ENCODE measurements around the gene EPM2A.

EPM2A gene

GRCh38 chr6:145609521-145609920 lies 125.8 kb downstream of the EPM2A start:
- Histone ChIP-seq H3F3A (ENCODE audit: low read depth) (no peaks in the 10 kb centered on the region), H2AFZ (ENCODE audit: low read length) (no peak overlapping the region), H3K4me3 (ENCODE audit: low read length, poor library complexity, severe bottlenecking) (no peak overlapping the region), H3K79me2 (ENCODE audit: insufficient read depth, low read length) (no peaks in the 10 kb centered on the region), H3K27me3 (ENCODE audit: insufficient read depth, low read length, poor library complexity, severe bottlenecking) (no peaks in the 10 kb centered on the region), H3K4me2 (ENCODE audit: low read depth, low read length, poor library complexity, severe bottlenecking) (no peak overlapping the region), H3K36me3 (ENCODE audit: insufficient read depth, low read length) (no peaks in the 10 kb centered on the region), H3K9me2 (replicated peaks; ENCODE audit: low read depth, low read length) (no peaks in the 10 kb centered on the region), H3K9ac (ENCODE audit: low read depth, low read length, poor library complexity, severe bottlenecking) (no peak overlapping the region), H4K20me1 (ENCODE audit: insufficient read depth, low read length, poor library complexity, severe bottlenecking) (no peaks in the 10 kb centered on the region), H3K9me3 (ENCODE audit: insufficient read depth, low read depth, low read length) (no peaks in the 10 kb centered on the region), H3K4me1 (ENCODE audit: insufficient read depth, low read length, poor library complexity, severe bottlenecking) (no peaks in the 10 kb centered on the region)
- TF ChIP-seq CTCF (conservative IDR thresholded peaks at IDR 0.05; ENCODE audit: low read length) = no peak
- TF ChIP-seq EZH2phosphoT487 (IDR thresholded peaks at IDR 0.05; ENCODE audit: borderline replicate concordance) = no peak

DNA sequence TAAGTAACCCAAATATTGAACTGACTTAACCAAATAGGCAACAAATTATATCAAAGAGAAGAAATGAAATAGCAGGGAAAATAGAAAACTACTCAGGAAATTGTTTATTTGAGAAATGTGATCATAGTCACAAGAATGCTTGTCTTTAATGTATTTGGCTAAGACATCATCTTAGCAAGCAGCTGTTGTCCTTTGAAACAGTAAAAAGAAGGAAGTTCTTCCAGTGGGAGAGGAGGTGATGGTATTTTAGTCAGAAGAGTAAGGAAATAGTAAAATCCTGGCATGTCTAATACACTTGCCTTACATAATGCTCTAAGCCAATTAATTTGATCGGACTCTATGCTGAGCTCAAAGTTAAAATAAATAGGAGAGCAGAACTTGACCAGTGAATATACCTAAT lies 126.5 kb downstream of the EPM2A start:
- Histone ChIP-seq H3K4me3 (ENCODE audit: low read length, poor library complexity, severe bottlenecking) (no peak overlapping the region), H3F3A (ENCODE audit: low read depth) (no peaks in the 10 kb centered on the region), H3K4me1 (ENCODE audit: insufficient read depth, low read length, poor library complexity, severe bottlenecking) (no peaks in the 10 kb centered on the region), H2AFZ (ENCODE audit: low read length) (no peak overlapping the region), H3K9me3 (ENCODE audit: insufficient read depth, low read depth, low read length) (no peaks in the 10 kb centered on the region), H3K27me3 (ENCODE audit: insufficient read depth, low read length, poor library complexity, severe bottlenecking) (no peaks in the 10 kb centered on the region), H3K9me2 (replicated peaks; ENCODE audit: low read depth, low read length) (no peaks in the 10 kb centered on the region), H3K79me2 (ENCODE audit: insufficient read depth, low read length) (no peaks in the 10 kb centered on the region), H3K4me2 (ENCODE audit: low read depth, low read length, poor library complexity, severe bottlenecking) (no peak overlapping the region), H4K20me1 (ENCODE audit: insufficient read depth, low read length, poor library complexity, severe bottlenecking) (no peaks in the 10 kb centered on the region), H3K36me3 (ENCODE audit: insufficient read depth, low read length) (no peaks in the 10 kb centered on the region), H3K9ac (ENCODE audit: low read depth, low read length, poor library complexity, severe bottlenecking) (no peak overlapping the region)
- TF ChIP-seq EZH2phosphoT487 (IDR thresholded peaks at IDR 0.05; ENCODE audit: borderline replicate concordance) (no peak), CTCF (conservative IDR thresholded peaks at IDR 0.05; ENCODE audit: low read length) (no peak)

GRCh38 chr6:145603991-145604390 lies 131.3 kb downstream of the EPM2A start:
- no peaks in the 10 kb centered on the region for H3K79me2 ChIP-seq (ENCODE audit: insufficient read depth, low read length)
- no peaks in the 10 kb centered on the region for H3K36me3 ChIP-seq (ENCODE audit: insufficient read depth, low read length)
- no peak for TF ChIP-seq CTCF (conservative IDR thresholded peaks at IDR 0.05; ENCODE audit: low read length)
- TF ChIP-seq EZH2phosphoT487 (IDR thresholded peaks at IDR 0.05; ENCODE audit: borderline replicate concordance) = no peak
- no peaks in the 10 kb centered on the region for H3K27me3 ChIP-seq (ENCODE audit: insufficient read depth, low read length, poor library complexity, severe bottlenecking)
- H3K9me2 ChIP-seq (replicated peaks; ENCODE audit: low read depth, low read length) = no peaks in the 10 kb centered on the region
- H3K4me3 ChIP-seq (ENCODE audit: low read length, poor library complexity, severe bottlenecking) = no peak overlapping the region
- no peaks in the 10 kb centered on the region for H3K4me1 ChIP-seq (ENCODE audit: insufficient read depth, low read length, poor library complexity, severe bottlenecking)
- H4K20me1 ChIP-seq (ENCODE audit: insufficient read depth, low read length, poor library complexity, severe bottlenecking) = no peaks in the 10 kb centered on the region
- H3F3A ChIP-seq (ENCODE audit: low read depth) = no peaks in the 10 kb centered on the region
- no peak overlapping the region for H2AFZ ChIP-seq (ENCODE audit: low read length)
- H3K9ac ChIP-seq (ENCODE audit: low read depth, low read length, poor library complexity, severe bottlenecking) = no peak overlapping the region
- H3K9me3 ChIP-seq (ENCODE audit: insufficient read depth, low read depth, low read length) = no peaks in the 10 kb centered on the region
- H3K4me2 ChIP-seq (ENCODE audit: low read depth, low read length, poor library complexity, severe bottlenecking) = no peak overlapping the region

Measured in Loucy (cell line).